Measurements from ENCODE around the gene TRNAU1AP.

TRNAU1AP gene

DNA sequence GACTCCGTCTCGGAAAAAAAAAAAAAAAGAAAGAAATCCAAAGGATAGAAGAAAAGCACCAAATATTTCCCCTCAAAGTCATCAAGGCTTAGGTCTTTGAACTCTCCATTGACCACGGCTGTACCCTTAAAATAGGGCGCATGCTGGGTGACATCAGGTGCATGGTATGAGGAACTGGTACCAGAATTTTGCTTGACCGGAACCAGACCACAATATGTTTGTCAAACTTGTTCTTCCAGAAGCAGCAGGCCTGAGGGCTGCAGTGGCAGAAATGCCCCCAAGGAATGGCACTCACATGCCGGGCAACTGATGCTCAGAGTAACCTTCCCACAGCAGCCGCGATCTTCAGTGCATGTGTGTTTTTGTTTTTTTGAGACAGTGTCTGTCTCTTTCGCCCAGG lies 26.0 kb upstream of the TRNAU1AP start:
- TF ChIP-seq, protein P1, sequence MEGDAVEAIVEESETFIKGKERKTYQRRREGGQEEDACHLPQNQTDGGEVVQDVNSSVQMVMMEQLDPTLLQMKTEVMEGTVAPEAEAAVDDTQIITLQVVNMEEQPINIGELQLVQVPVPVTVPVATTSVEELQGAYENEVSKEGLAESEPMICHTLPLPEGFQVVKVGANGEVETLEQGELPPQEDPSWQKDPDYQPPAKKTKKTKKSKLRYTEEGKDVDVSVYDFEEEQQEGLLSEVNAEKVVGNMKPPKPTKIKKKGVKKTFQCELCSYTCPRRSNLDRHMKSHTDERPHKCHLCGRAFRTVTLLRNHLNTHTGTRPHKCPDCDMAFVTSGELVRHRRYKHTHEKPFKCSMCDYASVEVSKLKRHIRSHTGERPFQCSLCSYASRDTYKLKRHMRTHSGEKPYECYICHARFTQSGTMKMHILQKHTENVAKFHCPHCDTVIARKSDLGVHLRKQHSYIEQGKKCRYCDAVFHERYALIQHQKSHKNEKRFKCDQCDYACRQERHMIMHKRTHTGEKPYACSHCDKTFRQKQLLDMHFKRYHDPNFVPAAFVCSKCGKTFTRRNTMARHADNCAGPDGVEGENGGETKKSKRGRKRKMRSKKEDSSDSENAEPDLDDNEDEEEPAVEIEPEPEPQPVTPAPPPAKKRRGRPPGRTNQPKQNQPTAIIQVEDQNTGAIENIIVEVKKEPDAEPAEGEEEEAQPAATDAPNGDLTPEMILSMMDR (IDR thresholded peaks at IDR 0.05; ENCODE audit: low read depth, low read length, missing control alignments) = no peak
- in situ Hi-C loops (cut with HindIII; ENCODE audit: low sequenced_read_pairs) = no loop called here
- no peak overlapping the region for H3K4me3 ChIP-seq (ENCODE audit: low read depth, low read length)
- DNase-seq (ENCODE audit: low read depth) = no peak

DNA sequence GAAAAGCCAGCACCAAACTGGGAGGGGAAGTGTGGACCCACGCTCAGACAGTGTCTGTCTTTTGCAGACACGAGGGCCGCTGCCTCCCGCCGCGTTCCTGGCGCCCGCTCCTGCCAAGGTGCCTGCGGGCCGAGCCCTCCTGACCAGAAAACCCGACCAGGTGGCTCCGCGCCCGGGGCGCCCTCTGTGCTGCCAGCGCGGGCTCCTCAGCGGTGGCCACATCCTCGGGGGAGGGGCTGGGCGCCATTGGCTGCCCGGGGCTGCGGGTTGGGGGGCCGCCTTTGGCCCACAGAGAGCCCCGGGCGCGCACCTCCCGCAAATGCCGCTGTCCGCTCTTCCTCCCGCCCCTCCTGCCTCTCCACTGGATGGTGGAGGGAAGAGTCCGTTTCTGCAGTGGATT lies 22.4 kb upstream of the TRNAU1AP start:
- in situ Hi-C loops (cut with HindIII; ENCODE audit: low sequenced_read_pairs) = no loop called here
- TF ChIP-seq, protein P1 (IDR thresholded peaks at IDR 0.05; ENCODE audit: low read depth, low read length, missing control alignments) = no peak
- no peak overlapping the region for H3K4me3 ChIP-seq (ENCODE audit: low read depth, low read length)
- DNase-seq (ENCODE audit: low read depth) = no peak

DNA sequence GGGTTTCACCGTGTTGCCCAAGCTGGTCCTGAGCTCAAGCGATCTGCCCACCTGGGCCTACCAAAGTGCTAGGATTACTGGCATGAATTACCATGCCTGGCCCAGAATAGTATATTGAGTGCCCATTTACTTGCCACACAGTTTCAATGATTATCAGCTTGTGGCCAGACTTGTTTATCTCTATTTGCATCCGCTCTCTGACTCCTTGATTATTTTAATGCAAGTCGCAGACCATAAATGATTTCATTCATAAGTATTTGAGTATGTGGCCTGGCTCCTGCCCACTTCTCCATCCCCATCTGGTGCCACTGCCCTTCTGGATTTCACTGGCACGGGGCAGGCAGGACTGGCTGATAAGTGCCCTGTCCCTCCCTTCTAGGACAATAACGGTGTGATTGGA lies 18.2 kb upstream of the TRNAU1AP start:
- TF ChIP-seq, protein P1 (IDR thresholded peaks at IDR 0.05; ENCODE audit: low read depth, low read length, missing control alignments) = no peak
- DNase-seq (ENCODE audit: low read depth) = no peak
- no peak overlapping the region for H3K4me3 ChIP-seq (ENCODE audit: low read depth, low read length)
- in situ Hi-C loops (cut with HindIII; ENCODE audit: low sequenced_read_pairs) = no loop called here

DNA sequence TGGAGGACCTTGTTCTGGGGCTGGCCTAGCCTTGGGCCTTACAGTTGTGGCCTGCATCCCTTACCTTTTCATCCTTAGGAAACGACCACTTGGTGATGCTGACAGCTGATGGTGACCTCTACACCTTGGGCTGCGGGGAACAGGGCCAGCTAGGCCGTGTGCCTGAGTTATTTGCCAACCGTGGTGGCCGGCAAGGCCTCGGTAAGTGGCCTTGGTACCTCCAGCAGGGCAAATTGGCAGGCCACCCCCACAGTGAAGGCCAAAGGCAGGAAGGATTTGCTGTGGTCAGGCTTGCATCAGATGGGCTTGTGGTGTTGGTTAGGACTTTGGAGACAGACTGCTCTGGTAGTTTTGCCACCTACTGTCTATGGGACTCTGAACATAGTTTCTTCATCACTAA lies 17.7 kb upstream of the TRNAU1AP start:
- no peak overlapping the region for H3K4me3 ChIP-seq (ENCODE audit: low read depth, low read length)
- TF ChIP-seq, protein P1 (IDR thresholded peaks at IDR 0.05; ENCODE audit: low read depth, low read length, missing control alignments) = no peak
- in situ Hi-C loops (cut with HindIII; ENCODE audit: low sequenced_read_pairs) = no loop called here
- no peak for DNase-seq (ENCODE audit: low read depth)

DNA sequence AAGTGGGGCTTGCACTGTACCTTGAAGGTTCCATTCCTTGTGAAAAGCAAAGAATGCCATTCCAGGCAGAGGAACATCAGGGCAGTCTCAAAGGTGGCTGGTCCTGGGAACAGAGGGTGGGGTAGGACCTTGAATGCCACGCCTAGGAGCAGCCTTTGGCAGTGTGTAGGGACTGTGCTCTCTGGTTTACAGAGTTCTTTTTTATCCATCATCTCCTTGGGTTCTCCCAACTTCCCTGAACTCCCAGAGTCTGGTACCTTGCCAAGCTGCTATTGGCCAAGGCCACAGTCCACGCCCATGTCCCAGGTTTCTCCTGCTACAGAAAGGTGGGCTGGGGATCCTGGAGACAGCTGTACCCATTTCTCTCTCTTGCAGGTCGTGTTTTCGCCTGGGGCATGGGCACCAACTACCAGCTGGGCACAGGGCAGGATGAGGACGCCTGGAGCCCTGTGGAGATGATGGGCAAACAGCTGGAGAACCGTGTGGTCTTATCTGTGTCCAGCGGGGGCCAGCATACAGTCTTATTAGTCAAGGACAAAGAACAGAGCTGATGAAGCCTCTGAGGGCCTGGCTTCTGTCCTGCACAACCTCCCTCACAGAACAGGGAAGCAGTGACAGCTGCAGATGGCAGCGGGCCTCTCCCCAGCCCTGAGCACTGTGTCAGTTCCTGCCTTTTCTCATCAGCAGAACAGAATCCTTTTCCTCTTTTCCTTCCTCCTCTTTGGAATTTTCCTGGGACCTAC lies 15.3 kb upstream of the TRNAU1AP start:
- no peak overlapping the region for H3K4me3 ChIP-seq (ENCODE audit: low read depth, low read length)
- in situ Hi-C loops (cut with HindIII; ENCODE audit: low sequenced_read_pairs) = no loop called here
- TF ChIP-seq, protein P1 (IDR thresholded peaks at IDR 0.05; ENCODE audit: low read depth, low read length, missing control alignments) = no peak

DNA sequence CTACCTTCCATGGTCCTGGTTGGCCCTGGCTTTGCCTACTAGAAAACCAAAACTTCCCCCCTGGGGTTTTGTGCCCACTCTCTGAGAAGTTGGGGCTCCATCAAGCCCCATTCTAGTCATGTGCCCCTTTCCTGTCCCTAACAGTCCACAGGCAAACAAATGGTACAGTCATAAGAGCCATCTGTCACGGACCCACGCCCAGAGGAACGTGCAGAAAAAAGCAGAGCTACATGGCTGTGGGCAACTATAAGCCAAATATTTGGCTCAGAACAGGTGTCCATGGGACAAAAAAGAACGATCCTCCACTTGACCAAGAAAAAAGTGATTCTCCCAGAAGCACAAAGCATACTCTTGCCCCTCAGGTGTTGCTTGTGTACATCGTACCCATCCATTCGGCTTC lies 14.6 kb upstream of the TRNAU1AP start:
- no peak overlapping the region for H3K4me3 ChIP-seq (ENCODE audit: low read depth, low read length)

More for the DNA sequence above, 15.3 kb upstream of the TRNAU1AP start:
- DNase-seq (ENCODE audit: low read depth) = no peak

More for the DNA sequence above, 14.6 kb upstream of the TRNAU1AP start:
- in situ Hi-C loops (cut with HindIII; ENCODE audit: low sequenced_read_pairs) = no loop called here
- TF ChIP-seq, protein P1 (IDR thresholded peaks at IDR 0.05; ENCODE audit: low read depth, low read length, missing control alignments) = no peak
- no peak for DNase-seq (ENCODE audit: low read depth)
